Activated CD4-positive, alpha-beta T cell treated with anti-CD3 and anti-CD28 coated beads for 36 hours (primary cell): ENCODE measurements around the gene FDX2. TPM values are rescaled to one million over a fixed set of nuclear protein-coding genes. Genes with fewer than 3 reads are reported as not detected.

Source experiments
- ATAC-seq: fragments of 200-7000 bp; cut with Tn5 transposase; one replicate; pipeline ENCODE4 v1.10.0; 2021; ENCODE audit warnings: mild to moderate bottlenecking, moderate library complexity
- CTCF ChIA-PET: fragments of 350-600 bp; sonication (Branson Sonifier 250); formaldehyde crosslinking; loops from one replicate; lab custom pipeline; 2021; ENCODE audit warnings: antibody characterized with exemption; lab: Charles Lee
- POLR2A ChIA-PET: fragments of 350-600 bp; sonication (Branson Sonifier 250); formaldehyde crosslinking; loops from one replicate; lab custom pipeline; 2021; ENCODE audit warnings: antibody characterized with exemption, inconsistent platforms; lab: Charles Lee
- DNase-seq: peaks from one replicate; pipeline ENCODE4 v3.0.0-alpha.2; 2020
- H3K27ac Mint-ChIP-seq: one replicate; pipeline ENCODE4 v1.8.0; 2021; ENCODE audit warnings: mixed read lengths
- H3K27me3 Mint-ChIP-seq: one replicate; pipeline ENCODE4 v1.8.0; 2021; ENCODE audit warnings: mixed read lengths
- H3K36me3 Mint-ChIP-seq: one replicate; pipeline ENCODE4 v1.8.0; 2021; ENCODE audit warnings: low read depth, mixed read lengths
- H3K4me1 Mint-ChIP-seq: one replicate; pipeline ENCODE4 v1.8.0; 2021; ENCODE audit warnings: mixed read lengths
- H3K4me3 Mint-ChIP-seq: one replicate; pipeline ENCODE4 v1.8.0; 2021; ENCODE audit warnings: mild to moderate bottlenecking, moderate library complexity, mixed read lengths
- H3K9me3 Mint-ChIP-seq: one replicate; pipeline ENCODE4 v1.8.0; 2021; ENCODE audit warnings: low read depth, mixed read lengths
- intact Hi-C, 2 experiments: fragments of 100-400 bp; cut with DNase I in 1 of 2; cut with micrococcal nuclease in 1 of 2; formaldehyde crosslinking; loops; one replicate each; pipeline versions ENCODE4 v1.14.2 to v1.15.1; 2022 to 2024; cut with DNase I, micrococcal nuclease
- total RNA-seq, 2 experiments: library from RNA; stranded (reverse); gene quantifications; one replicate each; pipeline ENCODE4 v1.2.3, GENCODE V29; 2021

The FDX2 gene
- total RNA-seq, 2 experiments from 2014 or later, result 11.7 to 13.3 TPM

DNA sequence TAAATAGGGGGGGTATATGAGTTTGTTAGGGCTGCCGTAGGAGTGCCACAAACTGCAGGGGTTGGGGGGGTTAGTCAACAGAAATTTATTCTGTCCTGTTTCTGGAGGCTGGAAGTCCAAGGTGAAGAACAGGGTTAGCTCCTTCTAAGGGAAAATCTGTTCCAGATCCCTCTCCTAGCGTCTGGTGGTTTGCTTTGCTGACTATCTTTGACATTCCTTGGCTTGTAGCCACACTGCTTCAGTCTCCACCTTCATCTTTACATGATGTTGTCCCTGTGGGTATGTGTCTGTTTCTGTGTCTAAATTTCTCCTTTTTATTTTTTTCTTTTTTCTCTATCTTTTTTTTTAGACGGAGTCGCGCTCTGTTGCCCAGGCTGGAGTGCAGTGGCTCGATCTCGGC is 53.0 kb downstream of the FDX2 start:
- H3K4me3 Mint-ChIP-seq, result no peak overlapping the region
- no peak for ATAC-seq
- DNase-seq, result no peak
- ChIA-PET POLR2A (no interaction called here), CTCF (interaction anchor here (6.9 kb wide), 1 partner anchor 125 kb away, joined by 101 read pairs; no protein-coding TSS in a partner anchor)
- peaks cover 24% of the 10 kb centered on the region for H3K4me1 Mint-ChIP-seq
- intact Hi-C loops, result no loop called here
- peaks cover 21% of the 10 kb centered on the region for H3K36me3 Mint-ChIP-seq
- H3K27ac Mint-ChIP-seq, result no peak overlapping the region
- no peaks in the 10 kb centered on the region for H3K9me3 Mint-ChIP-seq
- H3K27me3 Mint-ChIP-seq, result no peaks in the 10 kb centered on the region

GRCh38 chr19:10260141-10260584 is 55.7 kb downstream of the FDX2 start:
- intact Hi-C loops, result loop anchor here in 1 of 2 experiments (2.0 kb wide), 1 partner anchor 57 kb away; the partner anchor contains the start of gene FDX2
- H3K4me3 Mint-ChIP-seq, result peak overlapping the region; percentile 53

More at GRCh38 chr19:10260141-10260584, 55.7 kb downstream of the FDX2 start:
- CTCF ChIA-PET, result interaction anchor here (0.7 to 6.9 kb wide), 29 partner anchors 10 to 219 kb away, joined by 3 to 101 read pairs (median 4); partner anchors contain the start of genes ANGPTL6, CDC37, ICAM1 and ICAM4
- Mint-ChIP-seq H3K9me3 (no peaks in the 10 kb centered on the region), H3K27ac (peak overlapping the region; percentile 90), H3K4me1 (peaks cover 24% of the 10 kb centered on the region), H3K27me3 (no peaks in the 10 kb centered on the region), H3K36me3 (peaks cover 41% of the 10 kb centered on the region)
- POLR2A ChIA-PET, result interaction anchor here (0.9 to 3.8 kb wide), 6 partner anchors 11 to 148 kb away, joined by 3 to 53 read pairs (median 4); partner anchors contain the start of genes ICAM1, ICAM5 and TYK2
- ATAC-seq (peak; percentile 86), DNase-seq (peak; percentile 89)

Other genes with a start within 250 kb of the FDX2 start
- gene SHFL, start 229.7 kb downstream of the FDX2 start, total RNA-seq, result 10 to 100 TPM; 49.8 to 62.6 TPM
- 10 to 100 TPM; 10.4 to 14.1 TPM for gene ANGPTL6, start 213.3 kb downstream of the FDX2 start, total RNA-seq
- gene PPAN, start 209.7 kb downstream of the FDX2 start, total RNA-seq, result 100 to 1,000 TPM; 139 to 149 TPM
- 10 to 100 TPM; 46.4 to 52.1 TPM for gene P2RY11, start 204.3 kb downstream of the FDX2 start, total RNA-seq
- 100 to 1,000 TPM; 230 to 253 TPM for gene EIF3G, start 196.1 kb downstream of the FDX2 start, total RNA-seq
- 100 to 1,000 TPM; 374 to 385 TPM for gene DNMT1, start 121.1 kb downstream of the FDX2 start, total RNA-seq
- 1 to 10 TPM; 8.1 to 9.0 TPM for gene S1PR2, start 84.7 kb downstream of the FDX2 start, total RNA-seq
- 100 to 1,000 TPM; 130 to 140 TPM for gene MRPL4, start 63.8 kb downstream of the FDX2 start, total RNA-seq
- 10 to 100 TPM; 27.9 to 30.9 TPM for gene ICAM1, start 44.9 kb downstream of the FDX2 start, total RNA-seq
- under 1 TPM; 0.23 to 0.46 TPM for gene ICAM4, start 29.1 kb downstream of the FDX2 start, total RNA-seq
- 1 to 10 TPM; 1.9 TPM for gene ICAM5, start 26.1 kb downstream of the FDX2 start, total RNA-seq
- 1 to 10 TPM; 3.3 to 3.5 TPM for gene ZGLP1, start 6.2 kb downstream of the FDX2 start, total RNA-seq
- gene RAVER1, start 17.5 kb upstream of the FDX2 start, total RNA-seq, result 10 to 100 TPM; 83.7 to 90.8 TPM
- gene ICAM3, start 23.6 kb upstream of the FDX2 start, total RNA-seq, result 100 to 1,000 TPM; 109 to 122 TPM
- 100 to 1,000 TPM; 151 to 197 TPM for gene TYK2, start 64.6 kb upstream of the FDX2 start, total RNA-seq
- 100 to 1,000 TPM; 178 to 190 TPM for gene CDC37, start 87.5 kb upstream of the FDX2 start, total RNA-seq
- gene PDE4A, start 104.5 kb upstream of the FDX2 start, total RNA-seq, result 1 to 10 TPM; 3.9 to 4.3 TPM
- gene KEAP1, start 187.3 kb upstream of the FDX2 start, total RNA-seq, result 10 to 100 TPM; 38.7 to 58.7 TPM
- under 1 TPM; 0.07 to 0.11 TPM for gene S1PR5, start 201.4 kb upstream of the FDX2 start, total RNA-seq
- 10 to 100 TPM; 18.9 to 19.3 TPM for gene ATG4D, start 227.9 kb upstream of the FDX2 start, total RNA-seq
- gene KRI1, start 250.0 kb upstream of the FDX2 start, total RNA-seq, result 10 to 100 TPM; 62.5 to 67.1 TPM